ENCODE data around the gene SH3TC1. TPM values are rescaled to one million over a fixed set of nuclear protein-coding genes. Genes with fewer than 3 reads are reported as not detected.

SH3TC1 gene
- total RNA-seq, 1 experiment from 2014 or later, result 2.9 TPM

DNA sequence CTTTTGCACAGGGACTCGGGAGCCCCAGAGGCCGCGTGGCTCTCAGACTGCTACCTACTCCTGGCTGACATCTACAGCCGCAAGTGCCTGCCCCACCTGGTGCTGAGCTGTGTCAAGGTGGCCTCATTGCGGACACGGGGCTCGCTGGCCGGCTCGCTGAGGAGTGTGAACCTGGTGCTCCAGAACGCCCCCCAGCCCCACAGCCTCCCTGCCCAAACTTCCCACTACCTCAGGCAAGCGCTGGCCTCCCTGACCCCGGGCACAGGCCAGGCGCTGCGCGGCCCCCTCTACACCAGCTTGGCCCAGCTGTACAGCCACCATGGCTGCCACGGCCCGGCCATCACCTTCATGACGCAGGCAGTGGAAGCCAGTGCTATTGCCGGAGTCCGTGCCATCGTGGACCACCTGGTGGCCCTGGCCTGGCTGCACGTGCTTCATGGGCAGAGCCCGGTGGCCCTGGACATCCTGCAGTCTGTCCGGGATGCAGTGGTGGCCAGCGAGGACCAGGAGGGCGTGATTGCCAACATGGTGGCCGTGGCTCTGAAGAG is 28.8 kb downstream of the SH3TC1 start:
- no peak for DNase-seq (ENCODE audit: extremely low read depth, low read depth)

DNA sequence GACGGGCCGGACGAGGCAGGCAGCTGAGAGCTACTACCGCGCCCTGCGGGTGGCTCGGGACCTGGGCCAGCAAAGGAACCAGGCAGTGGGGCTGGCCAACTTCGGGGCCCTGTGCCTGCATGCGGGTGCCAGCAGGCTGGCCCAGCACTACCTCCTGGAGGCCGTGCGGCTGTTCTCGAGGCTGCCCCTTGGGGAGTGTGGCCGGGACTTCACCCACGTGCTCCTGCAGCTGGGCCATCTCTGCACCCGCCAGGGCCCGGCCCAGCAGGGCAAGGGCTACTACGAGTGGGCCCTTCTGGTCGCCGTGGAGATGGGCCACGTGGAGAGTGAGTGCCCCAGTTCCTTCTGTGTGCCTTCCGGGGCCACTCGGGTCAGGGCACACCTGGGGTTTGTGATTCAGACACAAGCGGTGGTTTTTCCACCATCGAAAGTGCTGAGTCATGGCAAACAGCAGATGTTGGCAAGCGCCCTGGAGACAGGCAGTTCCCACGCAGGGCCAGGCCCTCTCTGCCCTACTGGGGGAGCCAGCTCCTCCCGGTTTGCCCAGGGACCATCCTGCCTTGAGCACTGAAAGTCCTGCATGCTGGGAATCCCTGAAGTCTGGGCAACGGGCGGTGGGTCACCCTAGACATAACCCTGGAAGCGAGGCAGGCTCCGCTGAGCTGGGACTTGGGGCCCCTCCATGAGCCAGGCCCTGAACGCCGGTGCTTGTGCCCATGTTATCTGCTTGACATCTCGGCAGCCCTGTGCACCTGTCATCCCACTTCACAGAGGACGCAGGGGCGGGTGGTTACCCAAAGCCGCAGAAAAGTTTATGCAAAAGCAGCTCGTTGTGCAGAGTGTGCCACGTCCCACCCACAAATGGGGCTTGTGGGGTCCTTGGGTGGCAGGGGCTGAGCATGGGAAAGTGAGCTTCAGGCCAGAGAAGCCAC is 29.5 kb downstream of the SH3TC1 start:
- peak; percentile 18 for DNase-seq (ENCODE audit: extremely low read depth, low read depth)

DNA sequence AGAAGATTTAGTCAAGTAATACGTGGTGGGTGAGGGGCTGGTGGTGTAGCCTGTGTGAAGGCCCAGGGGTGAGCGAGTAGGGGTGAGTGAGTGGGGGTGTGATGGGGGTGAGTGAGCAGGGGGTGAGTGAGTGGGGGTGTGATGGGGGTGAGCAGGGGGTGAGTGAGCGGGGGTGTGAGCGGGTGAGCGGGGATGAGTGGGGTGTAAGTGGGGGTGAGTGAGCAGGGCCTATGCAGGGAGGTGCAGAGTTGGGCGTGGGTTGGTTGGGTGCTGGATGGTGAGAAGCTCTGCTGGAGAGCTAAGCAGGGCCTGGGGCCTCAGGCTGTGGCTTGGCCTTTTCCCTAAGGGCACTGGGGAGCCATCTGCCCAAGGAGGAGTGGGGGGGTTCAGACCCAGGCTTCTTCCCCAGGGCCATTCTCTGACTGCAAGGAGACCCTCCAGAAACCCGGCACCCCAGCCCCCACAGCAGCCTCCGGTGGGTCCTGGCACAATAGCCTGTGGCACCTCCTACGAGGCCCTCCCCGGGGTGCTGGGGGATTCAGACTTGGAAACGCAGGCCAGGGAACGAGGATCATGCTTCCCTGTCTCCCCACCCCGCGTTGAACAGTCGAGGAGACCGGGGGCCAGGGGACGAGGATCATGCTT is 30.4 kb downstream of the SH3TC1 start:
- DNase-seq (ENCODE audit: extremely low read depth, low read depth), result no peak

DNA sequence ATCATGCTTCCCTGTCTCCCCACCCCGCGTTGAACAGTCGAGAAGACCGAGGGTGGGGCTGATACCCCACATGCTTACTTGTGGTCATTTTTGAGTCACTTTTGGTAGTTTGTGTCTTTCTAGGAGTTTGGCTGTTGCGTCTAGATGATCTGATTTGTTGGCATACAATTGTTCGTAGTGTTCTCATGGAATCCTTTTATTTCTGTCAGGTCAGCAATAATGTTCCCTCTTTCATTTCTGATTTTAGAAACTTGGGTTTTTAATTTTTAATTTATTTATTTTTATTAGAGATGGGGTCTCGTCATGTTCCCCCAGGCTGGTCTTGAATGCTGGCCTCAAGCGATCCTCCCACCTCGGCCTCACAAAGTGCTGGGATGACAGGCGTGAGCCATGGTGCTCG is 30.9 kb downstream of the SH3TC1 start:
- DNase-seq (ENCODE audit: extremely low read depth, low read depth), result no peak

DNA sequence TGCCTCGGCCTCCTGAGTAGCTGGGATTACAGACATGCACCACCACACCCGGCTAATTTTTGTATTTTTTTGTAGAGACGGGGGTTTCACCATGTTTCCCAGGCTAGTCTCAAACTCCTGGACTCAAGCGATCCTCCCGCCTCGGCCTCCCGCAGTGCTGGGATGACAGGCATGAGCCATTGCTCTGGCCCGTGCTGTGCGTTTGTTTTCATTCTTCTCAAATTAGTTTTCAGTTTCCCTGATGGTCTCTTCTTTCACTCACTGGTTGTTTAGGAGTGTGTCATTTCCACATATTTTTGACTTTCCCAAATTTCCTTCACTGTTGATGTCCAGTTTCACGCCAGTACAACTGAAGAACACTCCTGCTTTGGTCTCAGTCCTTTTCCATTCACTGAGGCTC is 31.8 kb downstream of the SH3TC1 start:
- no peak for DNase-seq (ENCODE audit: extremely low read depth, low read depth)

DNA sequence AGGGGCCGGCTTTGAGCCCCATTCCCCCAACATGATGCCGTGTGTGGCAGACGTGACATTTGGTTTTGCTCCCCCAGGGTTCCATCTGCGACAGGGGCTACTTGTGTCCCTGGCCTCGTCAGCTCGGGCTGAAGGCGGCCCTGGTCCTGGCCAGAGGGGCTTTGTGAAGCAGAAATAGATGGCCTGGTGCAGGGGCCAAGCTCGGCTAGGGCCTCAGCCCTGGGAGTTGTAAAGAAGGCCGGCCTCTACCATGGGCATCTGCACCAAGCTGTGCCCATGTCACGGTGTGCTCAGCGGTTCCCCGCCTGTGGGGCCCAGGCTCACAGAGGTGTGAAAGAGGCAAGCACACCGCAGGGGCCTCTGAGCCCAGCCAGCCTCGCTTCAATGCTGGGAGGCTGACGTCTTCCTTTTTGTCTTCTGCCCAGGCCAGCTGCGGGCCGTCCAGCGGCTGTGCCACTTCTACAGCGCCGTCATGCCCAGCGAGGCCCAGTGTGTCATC is 32.5 kb downstream of the SH3TC1 start:
- DNase-seq (ENCODE audit: extremely low read depth, low read depth), result no peak

DNA sequence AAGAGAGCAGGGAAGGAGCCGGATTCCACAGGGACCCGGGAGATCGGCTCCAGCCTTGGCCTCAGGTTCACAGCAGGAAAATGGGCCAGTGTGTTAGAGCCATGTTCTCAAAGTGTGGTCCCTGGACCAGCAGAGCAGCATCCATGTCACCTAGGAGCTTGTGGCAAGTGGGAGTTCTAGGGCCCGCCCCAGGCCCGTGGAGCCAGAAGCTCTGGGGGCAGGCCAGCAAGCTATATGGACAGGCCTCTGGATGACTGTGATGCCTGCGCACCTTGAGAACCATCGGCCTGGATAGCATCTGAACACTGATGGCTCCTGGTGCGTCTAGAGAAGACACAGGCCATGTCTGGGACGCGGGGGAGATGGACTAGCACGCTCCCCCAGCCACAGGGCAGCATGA is 33.7 kb downstream of the SH3TC1 start:
- no peak for DNase-seq (ENCODE audit: extremely low read depth, low read depth)

DNA sequence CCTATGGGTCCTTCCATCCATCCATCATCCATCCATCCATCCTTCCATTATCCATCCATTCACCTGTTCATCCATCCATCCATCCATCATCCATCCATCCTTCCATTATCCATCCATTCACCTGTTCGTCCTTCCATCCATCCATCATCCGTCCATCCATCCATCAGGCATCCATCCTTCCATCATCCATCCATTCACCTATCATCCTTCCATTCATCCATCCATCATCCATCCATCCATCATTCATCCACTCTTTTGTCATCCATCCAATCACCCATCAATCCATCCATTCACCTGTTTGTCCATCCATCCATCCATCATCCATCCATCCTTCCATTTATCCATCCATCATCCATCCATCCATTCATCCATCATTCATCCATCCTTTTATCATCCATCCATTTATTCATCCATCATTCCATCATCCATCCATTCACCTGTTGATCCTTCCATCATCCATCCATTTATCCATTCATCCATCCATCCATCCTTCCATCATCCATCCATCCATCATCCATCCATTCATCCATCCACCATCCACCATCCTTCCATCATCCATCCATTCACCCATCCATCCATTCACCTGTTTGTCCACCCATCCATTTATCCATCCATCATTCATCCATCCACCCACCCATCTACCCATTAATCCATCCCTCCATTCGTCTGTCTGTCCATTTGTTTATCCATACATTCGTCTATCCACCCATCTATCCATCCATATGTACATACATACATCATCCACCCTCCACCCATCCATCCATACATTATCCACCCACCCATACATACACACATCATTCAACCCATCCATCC is 34.8 kb downstream of the SH3TC1 start:
- no peak for DNase-seq (ENCODE audit: extremely low read depth, low read depth)

DNA sequence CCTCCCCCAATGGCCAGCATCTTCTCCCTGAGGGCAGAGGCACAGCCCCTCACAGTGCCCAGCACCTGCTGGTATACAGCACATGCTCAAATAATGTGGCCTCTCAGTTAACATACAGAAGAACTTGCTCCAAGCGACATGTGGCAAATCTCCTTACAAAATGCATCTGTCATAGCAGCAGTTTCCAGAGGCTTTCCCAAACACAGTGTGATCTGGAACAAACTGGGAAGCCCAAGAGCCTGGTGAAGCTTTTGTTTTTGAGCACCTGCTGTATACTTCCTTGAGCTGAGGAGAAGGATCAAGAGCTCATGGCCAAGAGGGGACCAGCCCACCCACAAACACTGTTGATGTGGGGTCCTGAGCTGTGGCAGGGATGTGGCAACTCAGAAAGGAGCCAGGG is 35.6 kb downstream of the SH3TC1 start:
- no peak for DNase-seq (ENCODE audit: extremely low read depth, low read depth)

DNA sequence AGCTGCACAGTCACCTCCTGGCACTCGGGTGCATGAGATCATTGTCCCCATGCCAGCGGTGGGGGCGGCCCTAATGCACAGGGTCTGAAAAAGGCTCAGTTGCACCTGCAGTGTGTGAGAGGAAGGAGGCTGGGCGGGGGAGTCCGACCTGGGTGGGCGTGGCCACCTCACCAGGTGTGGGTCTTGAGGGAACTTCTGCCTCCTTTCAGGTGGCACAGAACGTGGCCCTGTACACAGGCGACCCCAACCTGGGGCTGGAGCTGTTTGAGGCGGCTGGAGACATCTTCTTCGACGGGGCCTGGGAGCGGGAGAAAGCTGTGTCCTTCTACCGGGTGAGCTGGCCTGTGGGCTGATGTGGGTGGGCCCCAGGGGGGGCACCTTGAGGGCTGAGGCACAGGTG is 36.1 kb downstream of the SH3TC1 start:
- DNase-seq (ENCODE audit: extremely low read depth, low read depth), result no peak

DNA sequence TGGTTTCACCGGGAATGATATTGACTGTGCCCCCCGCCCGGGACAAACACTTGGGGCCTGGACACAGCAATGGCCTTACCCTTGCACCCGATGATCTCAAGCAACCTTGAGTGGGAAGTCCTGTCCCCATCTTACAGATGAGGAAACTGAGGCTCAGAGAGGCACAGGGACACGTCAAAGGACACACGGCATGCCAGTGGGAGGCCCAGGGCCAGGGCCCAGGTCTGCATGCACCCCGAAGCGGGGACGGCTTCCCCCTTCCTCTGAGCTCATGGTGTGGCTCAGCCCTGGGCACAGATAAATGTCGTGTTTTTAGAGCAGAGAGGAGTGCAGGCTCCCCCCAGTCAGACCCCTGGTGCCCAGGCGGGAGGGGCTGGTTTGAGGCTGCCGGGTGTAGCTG is 36.6 kb downstream of the SH3TC1 start:
- no peak for DNase-seq (ENCODE audit: extremely low read depth, low read depth)

DNA sequence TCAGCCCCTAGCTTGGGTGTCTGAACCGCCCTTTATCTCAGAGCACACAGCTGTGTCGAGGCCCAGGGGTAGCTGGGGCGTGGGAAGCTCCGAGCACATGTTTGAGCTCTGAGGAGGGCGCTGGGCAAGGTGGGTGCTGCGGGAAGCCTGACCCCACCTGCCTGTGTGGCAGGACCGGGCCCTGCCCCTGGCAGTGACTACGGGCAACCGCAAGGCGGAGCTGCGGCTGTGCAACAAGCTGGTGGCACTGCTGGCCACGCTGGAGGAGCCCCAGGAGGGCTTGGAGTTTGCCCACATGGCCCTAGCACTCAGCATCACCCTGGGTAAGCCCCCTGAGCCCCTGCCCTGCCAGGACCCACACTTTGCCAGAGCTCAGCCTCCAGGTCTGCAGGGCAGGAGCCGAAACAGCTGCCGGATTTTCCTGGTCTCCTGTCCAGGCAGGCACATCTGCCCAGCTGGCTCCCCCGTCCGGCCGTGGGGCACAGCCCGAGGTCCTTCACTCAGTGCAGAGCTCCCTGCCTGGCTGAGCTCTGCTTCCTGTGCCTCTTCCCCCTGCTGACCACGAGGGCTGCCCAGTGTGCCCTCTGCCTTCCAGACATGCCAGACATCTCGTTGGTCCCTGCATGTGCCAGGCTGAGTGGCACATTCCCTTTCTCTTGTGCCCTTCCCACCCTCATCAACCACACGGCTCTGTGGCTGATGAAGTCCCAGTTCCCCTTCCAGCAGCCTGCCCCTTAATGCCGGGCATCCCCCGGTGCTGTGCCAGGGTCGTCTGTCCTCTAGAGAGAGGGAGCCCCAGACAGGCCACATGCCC is 37.2 kb downstream of the SH3TC1 start:
- DNase-seq (ENCODE audit: extremely low read depth, low read depth), result no peak

DNA sequence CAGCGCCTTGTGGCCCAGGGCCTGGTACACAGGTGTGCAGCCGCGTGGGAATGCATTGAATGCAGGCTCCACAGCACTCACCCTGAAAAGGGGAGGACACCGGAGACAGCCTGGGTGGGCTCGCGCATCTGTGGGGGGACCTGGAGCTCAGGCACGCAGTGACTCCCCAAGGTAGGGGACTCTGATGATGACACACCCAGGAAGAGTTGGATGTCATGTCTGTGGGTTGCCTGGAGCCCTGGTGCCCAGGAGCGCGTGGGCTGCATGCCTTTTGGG is 37.8 kb downstream of the SH3TC1 start:
- no peak for DNase-seq (ENCODE audit: extremely low read depth, low read depth)

DNA sequence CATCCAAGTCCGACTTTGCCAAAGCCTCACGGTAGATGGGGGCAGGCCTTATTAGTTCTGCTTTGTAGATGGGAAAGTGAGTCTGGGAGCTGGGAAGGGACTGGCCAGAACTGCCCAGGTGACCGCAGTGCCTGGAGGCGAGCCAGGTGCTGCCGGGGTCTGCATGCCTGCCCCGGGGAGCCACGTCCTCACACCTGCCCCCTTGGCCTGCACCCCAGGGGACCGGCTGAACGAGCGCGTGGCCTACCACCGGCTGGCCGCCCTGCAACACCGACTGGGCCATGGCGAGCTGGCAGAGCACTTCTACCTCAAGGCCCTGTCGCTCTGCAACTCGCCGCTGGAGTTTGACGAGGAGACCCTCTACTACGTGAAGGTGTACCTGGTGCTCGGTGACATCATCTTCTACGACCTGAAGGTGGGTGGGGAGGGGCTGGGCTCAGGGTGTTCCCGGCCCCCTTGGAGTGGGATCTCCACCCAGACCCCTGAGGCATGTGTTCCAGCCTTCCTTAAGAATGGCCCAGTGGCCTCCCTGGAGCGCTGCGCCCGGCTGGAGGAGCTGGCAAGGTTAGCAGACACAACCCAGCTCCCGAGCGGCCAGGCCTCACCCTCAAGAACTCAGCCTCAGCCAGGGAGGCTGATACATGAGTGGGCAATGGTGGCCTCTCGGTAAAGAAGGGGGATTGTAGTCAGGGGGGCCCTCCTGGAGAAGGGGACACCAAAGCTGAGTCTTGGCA is 38.3 kb downstream of the SH3TC1 start:
- no peak for DNase-seq (ENCODE audit: extremely low read depth, low read depth)

DNA sequence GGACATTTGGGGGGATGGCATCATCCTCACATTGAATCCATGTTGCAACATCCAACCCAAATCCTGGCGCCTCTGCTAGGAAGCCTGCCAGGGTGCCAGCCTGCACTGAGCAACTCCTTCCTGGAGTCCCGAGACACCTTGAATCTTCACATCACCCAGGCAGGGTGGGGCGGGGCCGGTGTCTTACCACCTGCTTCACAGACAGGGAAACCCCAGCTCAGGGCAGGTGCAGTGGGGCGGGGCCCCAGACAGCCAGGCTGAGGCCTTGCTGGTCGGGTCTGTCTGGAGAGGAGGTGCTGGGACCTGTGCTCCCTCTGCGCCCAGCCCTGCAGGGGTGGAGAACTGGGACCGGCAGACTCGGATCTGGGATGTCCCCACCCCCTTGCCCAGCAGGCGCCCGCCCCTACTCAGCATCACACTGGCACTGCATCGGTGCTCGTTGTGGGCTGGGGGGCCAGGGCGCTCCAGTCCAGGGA is 39.0 kb downstream of the SH3TC1 start:
- DNase-seq (ENCODE audit: extremely low read depth, low read depth), result no peak

DNA sequence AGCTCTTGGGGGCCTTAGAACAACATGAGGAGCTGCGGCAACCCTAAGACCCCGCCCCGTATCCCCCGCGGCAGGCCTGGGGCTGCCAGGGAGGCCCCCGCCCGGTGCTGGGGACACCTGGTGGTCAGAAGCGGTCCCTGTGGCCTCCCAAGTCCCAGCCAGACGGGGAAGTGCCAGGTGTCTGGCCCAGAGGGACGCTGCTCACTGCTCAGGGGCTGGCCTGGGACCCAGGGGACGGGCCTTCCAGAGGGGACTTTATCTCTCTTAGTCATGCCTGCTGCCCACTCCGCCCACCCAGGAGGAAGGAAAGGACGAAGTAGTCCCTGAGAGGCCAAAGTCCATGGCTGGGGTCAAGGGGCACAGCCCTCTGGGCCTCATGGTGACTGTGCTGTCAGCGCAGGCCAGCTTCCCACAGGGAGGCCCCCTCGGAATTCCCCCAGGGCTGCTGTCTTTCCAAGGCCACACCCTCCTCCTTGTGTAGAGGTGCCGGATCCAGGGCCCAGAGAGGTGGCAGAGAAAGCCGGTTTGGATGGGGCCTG is 39.5 kb downstream of the SH3TC1 start:
- no peak for DNase-seq (ENCODE audit: extremely low read depth, low read depth)

DNA sequence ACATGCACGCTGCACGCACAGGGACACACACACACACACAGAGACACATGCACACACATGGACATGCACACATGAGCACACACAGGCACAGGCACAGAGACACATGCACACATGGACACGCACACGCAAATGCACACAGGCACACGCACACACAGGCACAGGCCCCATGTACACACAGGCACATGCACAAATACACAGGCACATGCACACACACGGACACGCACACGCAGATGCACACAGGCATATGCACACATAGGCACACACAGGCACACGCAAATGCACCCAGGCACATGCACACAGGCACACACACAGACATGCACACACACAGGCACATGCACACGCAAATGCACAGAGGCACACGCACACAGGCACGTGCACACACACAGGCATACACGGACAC is 40.1 kb downstream of the SH3TC1 start:
- DNase-seq (ENCODE audit: extremely low read depth, low read depth), result no peak

DNA sequence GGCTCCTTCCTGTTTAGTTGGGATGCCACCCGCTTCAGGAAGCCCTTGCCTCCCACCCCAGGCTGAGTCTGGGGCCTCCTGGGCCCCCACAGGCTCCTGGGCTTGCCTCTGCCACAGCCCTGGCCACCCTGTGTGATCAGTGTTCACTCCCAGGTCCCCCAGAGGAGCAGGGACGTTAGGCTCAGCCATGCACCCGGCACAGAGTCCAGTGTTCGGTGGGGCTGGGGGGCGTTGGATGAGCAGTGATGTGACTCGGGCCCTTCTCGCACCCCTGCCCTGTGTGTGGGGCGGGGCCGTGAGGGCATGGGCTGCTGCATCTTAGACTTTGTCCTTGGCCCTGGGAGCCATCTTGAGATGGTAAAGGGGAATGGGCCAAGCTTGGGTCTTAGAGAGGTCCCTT is 40.6 kb downstream of the SH3TC1 start:
- no peak for DNase-seq (ENCODE audit: extremely low read depth, low read depth)

Data from NCI-H460 (cell line).